H7 (cell line): ENCODE results near the gene DECR2. TPM values are rescaled to one million over a fixed set of nuclear protein-coding genes. Genes with fewer than 3 reads are reported as not detected.
"Not testable (repeated sequence)": the region's sequence is repeated elsewhere in the genome, so short reads cannot be mapped to it uniquely, and the experiment has no call there.

Experiments used
- DNase-seq: peaks from one replicate; pipeline ENCODE4 v3.0.0; 2012
- H3K27me3 ChIP-seq: 2 replicates; pipeline ENCODE4 v1.6.0; 2011; ENCODE audit warnings: mild to moderate bottlenecking, low read length; ENCODE audit not compliant: control insufficient read depth, insufficient read depth
- H3K36me3 ChIP-seq: replicated peaks from 2 replicates; pipeline ENCODE4 v1.5.1; 2011; ENCODE audit warnings: low read length; ENCODE audit not compliant: control insufficient read depth, insufficient read depth
- H3K4me3 ChIP-seq: 2 replicates; pipeline ENCODE4 v1.5.1; 2011; ENCODE audit warnings: low read depth, mild to moderate bottlenecking, control low read depth, low read length, moderate library complexity; ENCODE audit not compliant: insufficient read depth
- total RNA-seq: library from RNA; depleted of rRNA; stranded (reverse); fragments of >200 nt; shearing (Covaris generic); gene quantifications from 2 replicates; pipeline ENCODE4 v1.2.3, GENCODE V29; 2014

The DECR2 gene
- total RNA-seq, 1 experiment from 2014 or later = 20.1 TPM

DNA sequence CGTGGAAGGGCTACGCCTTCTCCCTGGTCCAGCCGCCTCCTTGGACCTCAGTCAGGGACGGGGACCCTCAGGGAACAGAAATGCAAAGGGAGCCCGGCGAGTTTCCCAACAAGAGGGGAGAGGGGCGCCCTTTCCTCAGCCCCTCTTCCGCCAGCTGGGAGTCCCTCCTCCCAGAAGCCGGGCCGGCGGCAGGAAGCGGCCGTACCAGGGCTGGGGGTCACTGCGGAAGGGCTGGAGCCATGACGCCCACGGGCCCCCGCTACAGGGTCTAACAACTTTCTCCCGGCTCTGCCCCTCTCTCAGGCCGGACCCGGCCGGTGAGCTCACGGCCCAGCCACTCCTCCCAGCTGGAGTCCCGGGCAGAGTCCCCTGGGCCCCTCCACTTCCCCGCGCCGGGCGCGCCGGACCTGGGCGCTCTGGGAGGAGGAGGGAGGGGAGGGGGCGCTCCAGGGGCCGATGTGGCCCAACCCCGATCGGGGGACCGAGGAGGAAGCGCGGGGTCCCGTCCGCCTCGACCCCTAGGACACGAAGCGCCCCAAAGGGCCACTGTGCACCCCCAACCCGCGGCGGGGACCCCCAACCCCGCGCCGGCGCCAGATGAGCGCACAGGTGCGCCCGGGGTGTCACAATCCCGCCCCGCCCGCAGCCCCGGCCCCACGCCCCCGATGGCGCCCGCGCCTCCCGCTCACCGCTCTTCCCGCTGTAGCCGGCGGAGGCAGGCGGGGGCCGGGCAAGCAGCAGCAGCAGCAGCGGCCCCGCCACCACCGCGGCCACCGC, 20.5 kb upstream of the DECR2 start:
- Histone ChIP-seq H3K36me3 (no peaks in the 10 kb centered on the region; the same call in none of the 2 replicates), H3K4me3 (peak overlapping the region; percentile 88), H3K27me3 (no peaks in the 10 kb centered on the region)
- peak; percentile 84 for DNase-seq

GRCh38 chr16:381789-382717, 19.6 kb upstream of the DECR2 start, which contains the start of gene PGAP6:
TSS of gene PGAP6 (minus strand) at chr16:381978. CDS start at chr16:381821, 157 bp downstream.
- H3K4me3 ChIP-seq = peak within 1 kb of the TSS; percentile 88
- H3K27me3 ChIP-seq = no peaks in the 10 kb centered on the region
- DNase-seq = peak; percentile 97
- H3K36me3 ChIP-seq = no peaks in the 10 kb centered on the region; the same call in none of the 2 replicates

- Histone ChIP-seq H3K27me3 (no peaks in the 10 kb centered on the region), H3K4me3 (peak overlapping the region; percentile 32), H3K36me3 (no peaks in the 10 kb centered on the region)
- DNase-seq = peak; percentile 85
These were observed 18.2 kb upstream of the DECR2 start for GRCh38 chr16:383326-384051.

DNA sequence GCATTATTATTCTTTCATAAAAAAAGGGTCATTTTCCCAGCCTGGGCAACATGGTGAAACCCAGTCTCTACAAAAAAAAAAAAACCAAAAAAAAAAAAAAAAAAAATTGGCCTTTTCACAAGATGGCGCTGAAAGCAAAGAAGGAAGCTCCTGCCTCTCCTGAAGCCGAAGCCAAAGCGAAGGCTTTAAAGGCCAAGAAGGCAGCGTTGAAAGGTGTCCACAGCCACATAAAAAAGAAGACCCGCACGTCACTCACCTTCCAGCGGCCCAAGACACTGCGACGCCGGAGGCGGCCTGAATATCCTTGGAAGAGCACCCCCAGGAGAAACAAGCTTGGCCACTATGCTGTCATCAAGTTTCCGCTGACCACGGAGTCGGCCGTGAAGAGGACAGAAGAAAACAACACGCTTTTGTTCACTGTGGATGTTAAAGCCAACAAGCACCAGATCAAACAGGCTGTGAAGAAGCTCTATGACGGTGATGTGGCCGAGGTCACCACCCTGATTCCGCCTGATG, 15.0 kb upstream of the DECR2 start:
- no peak overlapping the region for H3K4me3 ChIP-seq
- no peak for DNase-seq
- no peaks in the 10 kb centered on the region for H3K36me3 ChIP-seq
- H3K27me3 ChIP-seq = no peaks in the 10 kb centered on the region

- not testable (repeated sequence) for H3K4me3 ChIP-seq, H3K27me3 ChIP-seq, DNase-seq, H3K36me3 ChIP-seq
These were observed 13.7 kb upstream of the DECR2 start for GRCh38 chr16:387761-388666.

DNA sequence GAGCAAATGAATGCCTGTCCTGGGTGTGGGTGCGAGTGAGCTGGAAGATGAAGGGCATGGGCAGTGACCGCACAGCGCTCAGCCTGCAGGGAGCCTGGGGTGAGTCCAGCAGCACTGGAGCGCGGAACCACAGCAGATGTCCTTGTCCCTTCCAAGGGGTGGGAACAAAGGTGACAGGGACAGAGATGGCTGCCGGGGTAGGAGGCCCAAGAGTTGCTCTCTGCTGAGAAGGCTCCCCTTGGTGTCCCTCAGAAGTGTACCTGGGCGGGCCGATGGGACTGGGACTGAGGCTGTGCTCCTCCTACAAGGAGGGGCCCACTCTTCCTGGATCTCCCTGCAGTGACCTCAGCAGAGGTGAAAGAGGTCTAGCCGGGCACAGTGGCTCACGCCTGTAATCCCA, 12.3 kb upstream of the DECR2 start:
- H3K27me3 ChIP-seq = no peaks in the 10 kb centered on the region
- H3K4me3 ChIP-seq = no peak overlapping the region
- H3K36me3 ChIP-seq = no peaks in the 10 kb centered on the region
- DNase-seq = no peak

- H3K4me3 ChIP-seq = no peak overlapping the region
- peak; percentile 92 for DNase-seq
- no peaks in the 10 kb centered on the region for H3K27me3 ChIP-seq
- no peaks in the 10 kb centered on the region for H3K36me3 ChIP-seq
These were observed 9.8 kb upstream of the DECR2 start for GRCh38 chr16:391885-392335.

- no peaks in the 10 kb centered on the region for H3K36me3 ChIP-seq
- no peaks in the 10 kb centered on the region for H3K27me3 ChIP-seq
- no peak for DNase-seq
- H3K4me3 ChIP-seq = no peak overlapping the region
These were observed 9.1 kb upstream of the DECR2 start for GRCh38 chr16:392450-393030.

DNA sequence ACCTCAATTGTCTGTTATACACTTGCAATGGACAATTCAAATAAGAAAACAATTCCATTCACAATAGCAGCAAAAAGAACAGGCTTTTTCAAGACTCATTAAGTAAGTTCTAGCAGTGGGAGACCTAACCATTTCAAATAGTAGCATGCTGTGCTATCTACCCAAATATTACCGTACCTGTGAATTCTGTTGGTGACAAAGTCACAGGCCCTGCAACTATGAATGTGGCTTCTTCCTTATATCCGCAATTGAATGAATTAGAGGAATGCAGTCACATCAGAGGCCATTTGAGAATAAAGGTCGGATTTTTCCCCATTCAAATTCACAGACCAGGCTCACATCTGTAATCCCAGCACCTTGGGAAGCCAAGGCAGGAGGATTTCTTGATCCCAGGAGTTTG, 5.5 kb upstream of the DECR2 start:
- DNase-seq = no peak
- Histone ChIP-seq H3K4me3 (peak overlapping the region; percentile 44), H3K36me3 (peaks cover 7% of the 10 kb centered on the region), H3K27me3 (no peaks in the 10 kb centered on the region)

DNA sequence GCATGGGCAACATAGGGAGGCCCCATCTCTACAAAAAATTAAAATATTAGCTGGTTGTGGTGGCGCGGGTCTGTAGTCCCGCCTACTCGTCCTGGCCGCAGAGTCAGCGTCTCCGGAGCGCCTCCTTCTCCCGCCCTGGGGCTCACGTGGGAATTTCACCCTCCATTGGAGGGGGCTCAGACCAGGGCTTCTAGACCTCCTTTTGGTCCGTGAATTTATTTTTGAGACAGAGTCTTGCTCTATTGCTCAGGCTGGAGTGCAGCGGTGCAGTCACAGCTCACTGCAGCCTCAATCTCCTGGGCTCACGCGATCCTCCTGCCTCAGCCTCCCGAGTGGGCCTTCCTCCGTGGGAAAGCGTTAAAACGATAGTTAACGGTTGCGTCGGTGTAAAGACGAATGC, 5.1 kb upstream of the DECR2 start:
- H3K27me3 ChIP-seq = no peaks in the 10 kb centered on the region
- peak overlapping the region; percentile 44 for H3K4me3 ChIP-seq
- DNase-seq = peak; percentile 90
- H3K36me3 ChIP-seq = peaks cover 7% of the 10 kb centered on the region

DNA sequence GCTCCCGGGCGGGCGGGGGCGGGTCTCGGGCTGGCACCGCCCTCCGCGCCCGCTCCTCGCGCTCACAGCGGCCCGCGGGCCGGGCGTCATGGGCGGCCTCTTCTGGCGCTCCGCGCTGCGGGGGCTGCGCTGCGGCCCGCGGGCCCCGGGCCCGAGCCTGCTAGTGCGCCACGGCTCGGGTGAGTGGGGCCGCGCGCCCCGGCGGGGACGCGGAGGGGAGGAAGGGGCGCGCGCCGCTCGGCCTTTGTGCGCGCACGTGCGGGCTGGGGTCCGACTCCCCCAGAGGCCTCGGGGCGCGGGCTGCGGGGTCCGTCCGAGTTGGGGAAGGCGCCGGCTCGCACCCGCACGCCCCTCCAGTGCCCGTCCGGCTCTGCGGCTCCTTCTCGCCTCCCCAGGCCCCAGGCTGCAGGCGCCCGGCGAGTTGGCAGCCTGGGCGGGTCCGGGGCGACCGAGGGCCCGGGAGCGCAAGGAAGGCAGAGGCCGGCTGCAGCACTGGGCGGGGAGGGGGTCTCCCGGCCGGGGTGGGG, 4.5 kb upstream of the DECR2 start, which contains the start of gene NME4:
TSS of gene NME4 (plus strand) at position 65 of the 527 bp plus-strand sequence. CDS start at position 89, 24 bp downstream.
- peak; percentile 95 for DNase-seq
- Histone ChIP-seq H3K27me3 (no peaks in the 10 kb centered on the region), H3K4me3 (peak within 1 kb of the TSS; percentile 70), H3K36me3 (peaks cover 7% of the 10 kb centered on the region)

- H3K36me3 ChIP-seq = peaks cover 7% of the 10 kb centered on the region
- peak overlapping the region; percentile 35 for H3K4me3 ChIP-seq
- H3K27me3 ChIP-seq = no peaks in the 10 kb centered on the region
- DNase-seq = peak; percentile 96
These were observed 3.9 kb upstream of the DECR2 start for GRCh38 chr16:397736-398332.
